Inflammatory macrophage treated with lipopolysaccharide for 1 hour (primary cell): ENCODE measurements around the gene FBXW4.

ENCODE experiments used
- DNase-seq, 2 donors: peaks; one replicate each; pipeline ENCODE4 v3.0.0-alpha.2; 2020 to 2022

Gene FBXW4

DNA sequence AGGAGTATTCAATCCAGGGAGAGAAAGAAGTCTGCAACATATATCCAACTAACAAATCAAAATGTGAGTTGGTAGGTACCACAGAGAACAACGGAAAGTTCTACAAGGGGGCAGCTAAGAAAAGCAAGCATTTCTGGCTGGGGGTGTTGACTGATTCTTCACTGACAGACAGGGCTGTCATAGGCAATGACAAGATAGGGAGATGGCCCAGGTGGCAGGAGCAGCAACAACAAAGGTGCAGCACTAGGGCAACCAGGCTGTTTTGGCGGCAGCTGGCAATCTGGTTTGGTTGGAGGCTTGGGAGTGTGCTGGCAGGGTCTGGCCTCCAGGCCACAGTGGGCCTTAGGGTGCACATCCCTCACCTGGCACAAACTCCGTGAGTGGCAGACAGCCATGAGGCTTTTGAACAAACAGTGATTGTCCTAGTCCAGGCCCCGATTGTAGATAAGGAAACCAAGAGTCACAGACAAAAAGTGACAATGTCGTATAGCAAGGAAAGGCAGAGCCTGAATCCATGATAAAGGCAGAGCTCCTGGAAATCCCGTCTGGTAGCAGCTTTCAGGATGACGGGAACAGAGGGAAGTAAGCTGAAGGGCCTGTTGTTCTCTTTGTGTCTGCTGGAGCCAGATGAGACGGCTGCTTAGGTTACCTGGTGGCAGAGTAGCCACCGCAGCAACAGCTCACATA lies 78.4 kb downstream of the FBXW4 start:
- DNase-seq: no peak

GRCh38 chr10:101615525-101616116 lies 79.3 kb downstream of the FBXW4 start:
- DNase-seq: no peak

DNA sequence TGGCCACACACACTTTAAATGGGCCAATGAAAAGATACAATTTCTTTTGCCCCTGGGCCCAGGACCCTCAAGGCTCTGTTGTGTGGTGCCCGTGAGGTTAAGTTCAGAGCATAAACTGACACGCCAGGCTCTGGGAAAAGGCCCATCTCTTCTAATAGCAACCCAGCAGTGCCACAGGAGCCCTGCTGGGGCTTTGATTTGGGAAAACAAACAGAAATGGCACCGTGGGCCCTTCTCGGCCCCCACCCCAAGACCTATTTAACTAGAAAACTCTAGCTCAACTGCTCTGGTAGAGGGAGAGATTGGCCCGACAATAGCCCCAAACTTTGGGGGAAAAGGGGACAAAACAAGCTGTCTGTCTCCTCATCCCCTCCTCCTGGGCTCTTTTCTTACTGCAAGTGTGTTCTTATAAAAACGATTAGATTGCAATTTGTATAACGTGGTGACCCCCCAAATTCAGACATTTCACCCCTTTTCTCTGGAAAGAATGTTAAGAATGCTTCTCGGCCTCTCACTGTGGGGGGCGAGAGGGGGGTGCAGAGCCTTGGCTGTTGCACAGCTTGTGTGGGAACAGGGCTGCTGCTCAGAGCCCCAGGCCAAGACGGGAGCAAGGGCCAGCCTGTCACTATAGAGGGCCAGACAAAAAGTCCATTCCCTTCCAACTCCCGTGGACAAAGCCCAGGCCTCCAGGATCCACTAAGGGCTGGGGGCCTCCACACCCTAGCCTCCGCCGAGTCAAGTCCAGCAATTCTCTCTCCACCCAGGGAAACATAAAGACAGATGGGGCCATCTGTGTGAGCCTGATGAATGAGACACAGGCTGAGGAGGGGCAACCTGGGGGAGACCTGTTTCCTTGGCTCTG lies 80.1 kb downstream of the FBXW4 start:
- no peak for DNase-seq

- DNase-seq: no peak
Observed at GRCh38 chr10:101613646-101614045, 81.3 kb downstream of the FBXW4 start.

GRCh38 chr10:101612872-101613271 lies 82.1 kb downstream of the FBXW4 start:
- no peak for DNase-seq

GRCh38 chr10:101612086-101612485 lies 82.9 kb downstream of the FBXW4 start:
- DNase-seq: no peak

GRCh38 chr10:101611096-101611905 lies 83.7 kb downstream of the FBXW4 start:
- DNase-seq: no peak

- peak in 1 of 2 donors; percentile 15 for DNase-seq
Observed at GRCh38 chr10:101609481-101609880, 85.5 kb downstream of the FBXW4 start.

GRCh38 chr10:101607124-101607523 lies 87.8 kb downstream of the FBXW4 start:
- no peak for DNase-seq

GRCh38 chr10:101602761-101603398 lies 92.1 kb downstream of the FBXW4 start:
- DNase-seq: peak; percentile 22 to 76

- DNase-seq: no peak
Observed at GRCh38 chr10:101601541-101601940, 93.4 kb downstream of the FBXW4 start.

GRCh38 chr10:101597091-101597900 lies 97.7 kb downstream of the FBXW4 start:
- no peak for DNase-seq

- no peak for DNase-seq
Observed at GRCh38 chr10:101595591-101596433, 99.2 kb downstream of the FBXW4 start.

DNA sequence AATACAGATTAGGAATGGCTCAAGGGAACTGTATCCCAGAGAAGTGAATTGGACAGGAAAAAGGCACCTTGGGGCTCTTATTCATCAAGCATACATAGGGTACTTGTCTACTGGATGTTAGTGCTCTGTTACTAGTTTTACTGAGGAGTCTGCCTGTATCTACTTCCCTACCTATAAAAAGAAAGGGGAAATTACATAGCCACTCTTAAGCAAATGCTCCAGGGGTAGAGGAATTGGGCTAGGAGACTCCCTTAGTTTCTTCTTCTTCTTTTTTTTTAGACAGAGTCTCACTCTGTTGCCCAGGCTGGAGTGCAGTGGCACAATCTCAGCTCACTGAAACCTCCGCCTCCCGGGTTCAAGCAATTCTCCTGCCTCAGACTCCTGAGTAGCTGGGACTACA lies 101.6 kb downstream of the FBXW4 start:
- DNase-seq: peak; percentile 60 to 65

DNA sequence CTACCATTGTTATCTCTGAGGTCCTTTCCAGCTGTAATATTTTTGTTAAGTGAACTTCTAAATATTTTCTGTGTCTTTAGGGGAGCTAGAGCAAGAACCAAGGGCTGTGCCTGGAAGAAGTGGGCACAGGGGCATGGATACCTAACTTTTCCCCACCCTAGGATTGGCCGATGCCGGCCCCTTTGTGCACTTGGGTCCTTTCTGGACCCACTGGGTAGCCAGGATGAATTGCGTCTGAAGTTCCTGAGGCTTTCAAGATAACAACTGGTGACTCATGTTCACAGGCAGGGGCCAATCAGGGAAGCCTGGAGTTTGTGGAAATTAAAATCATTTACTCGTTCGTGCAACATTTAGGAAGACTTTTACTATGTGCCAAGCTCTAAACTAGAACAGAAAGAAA lies 106.1 kb downstream of the FBXW4 start:
- DNase-seq: no peak

DNA sequence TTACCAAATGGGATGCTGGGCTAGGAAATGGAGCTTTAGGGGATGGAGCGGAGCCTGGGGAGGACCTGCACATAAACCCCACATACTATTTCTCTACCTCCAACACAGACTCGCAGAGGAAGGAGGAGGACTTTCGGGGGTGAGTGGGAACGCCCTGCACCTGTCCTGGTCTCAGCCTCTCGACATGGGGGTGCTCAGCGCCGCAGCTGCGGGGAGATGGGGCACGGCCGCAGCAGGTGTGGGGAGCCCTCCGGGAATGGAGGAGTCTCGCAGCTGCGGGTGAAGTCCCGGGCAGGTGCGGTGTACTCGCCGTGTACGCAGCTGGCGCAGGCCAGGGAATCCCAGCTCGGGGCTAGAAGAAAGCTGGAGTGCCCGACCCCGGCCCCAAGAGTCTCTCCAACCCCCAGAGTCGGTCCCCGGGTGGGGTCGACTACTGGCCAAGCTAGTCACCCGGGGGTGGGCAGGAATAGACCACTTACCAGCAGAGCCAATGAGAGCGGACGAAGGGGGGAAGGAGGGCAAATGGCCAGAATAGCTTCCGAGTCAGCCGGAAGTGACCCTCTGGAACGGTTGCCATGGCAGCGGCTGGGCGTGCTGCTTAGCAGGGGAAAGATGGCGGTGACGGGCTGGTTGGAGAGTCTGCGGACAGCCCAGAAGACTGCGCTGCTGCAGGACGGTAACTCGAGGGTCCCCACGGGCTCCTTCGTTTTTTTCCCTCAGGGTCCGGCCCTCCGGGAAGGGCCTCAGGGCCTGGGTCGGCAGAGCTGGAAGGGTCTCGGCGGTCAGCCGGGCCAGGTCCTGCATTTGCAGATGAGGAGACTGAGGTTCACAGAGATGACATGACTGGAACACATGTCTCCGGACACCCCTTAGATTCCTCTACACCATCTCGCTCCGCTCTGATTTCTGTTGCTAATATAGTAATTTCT lies 107.0 kb downstream of the FBXW4 start, which contains the start of the genes DPCD and POLL:
Gene DPCD (plus strand): TSS at position 597 of the 929 bp plus-strand sequence. CDS start 16 bp downstream, at position 613.
Gene POLL (minus strand): TSS at position 533 of the 929 bp plus-strand sequence. CDS start 897 bp downstream, outside the sequence.
- DNase-seq: peak; percentile 90 to 99

GRCh38 chr10:101585841-101586240 lies 109.1 kb downstream of the FBXW4 start:
- no peak for DNase-seq

- DNase-seq: no peak
Observed at GRCh38 chr10:101580486-101581399, 114.2 kb downstream of the FBXW4 start.
